Hepatocyte (in vitro differentiated cells): ENCODE measurements around the gene AK5.

ENCODE experiments used
- EZH2 ChIP-seq: fragments of 200-600 bp; sonication (generic); IDR thresholded peaks from 2 replicates; pipeline ENCODE4 v1.6.1; 2016; ENCODE audit warnings: antibody characterized with exemption, mild to moderate bottlenecking, borderline replicate concordance
- TF ChIP-seq, protein P1 (sequence below): fragments of 200-600 bp; sonication (generic); IDR thresholded peaks from 2 replicates; pipeline ENCODE4 v1.5.1; 2016; ENCODE audit warnings: antibody characterized with exemption, mild to moderate bottlenecking; ENCODE audit not compliant: poor library complexity

DNA sequence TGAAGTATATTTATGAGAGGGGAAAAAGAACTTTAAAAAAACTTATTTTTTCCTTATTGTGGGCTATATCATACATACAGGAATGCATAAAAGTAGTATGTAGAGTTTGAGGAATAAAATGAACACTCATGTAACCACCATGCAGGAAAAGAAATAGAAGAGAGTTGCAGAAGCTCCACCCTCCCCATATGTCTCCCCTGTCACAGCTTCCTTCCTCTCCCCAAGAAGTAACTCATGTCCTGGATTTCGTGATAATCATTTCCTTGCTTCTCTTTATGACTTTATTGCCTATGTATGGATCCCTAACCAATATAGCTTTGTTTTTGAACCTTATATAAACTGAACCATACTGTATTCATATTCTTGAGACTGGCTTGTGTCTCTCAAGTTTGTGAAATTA is 274.2 kb downstream of the AK5 start:
- TF ChIP-seq, protein P1, sequence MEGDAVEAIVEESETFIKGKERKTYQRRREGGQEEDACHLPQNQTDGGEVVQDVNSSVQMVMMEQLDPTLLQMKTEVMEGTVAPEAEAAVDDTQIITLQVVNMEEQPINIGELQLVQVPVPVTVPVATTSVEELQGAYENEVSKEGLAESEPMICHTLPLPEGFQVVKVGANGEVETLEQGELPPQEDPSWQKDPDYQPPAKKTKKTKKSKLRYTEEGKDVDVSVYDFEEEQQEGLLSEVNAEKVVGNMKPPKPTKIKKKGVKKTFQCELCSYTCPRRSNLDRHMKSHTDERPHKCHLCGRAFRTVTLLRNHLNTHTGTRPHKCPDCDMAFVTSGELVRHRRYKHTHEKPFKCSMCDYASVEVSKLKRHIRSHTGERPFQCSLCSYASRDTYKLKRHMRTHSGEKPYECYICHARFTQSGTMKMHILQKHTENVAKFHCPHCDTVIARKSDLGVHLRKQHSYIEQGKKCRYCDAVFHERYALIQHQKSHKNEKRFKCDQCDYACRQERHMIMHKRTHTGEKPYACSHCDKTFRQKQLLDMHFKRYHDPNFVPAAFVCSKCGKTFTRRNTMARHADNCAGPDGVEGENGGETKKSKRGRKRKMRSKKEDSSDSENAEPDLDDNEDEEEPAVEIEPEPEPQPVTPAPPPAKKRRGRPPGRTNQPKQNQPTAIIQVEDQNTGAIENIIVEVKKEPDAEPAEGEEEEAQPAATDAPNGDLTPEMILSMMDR = no peak
- no peak for TF ChIP-seq EZH2
